SH-SY5Y (cell line): ENCODE data around the gene PIGC.

Experiments
- GATA2 ChIP-seq: IDR thresholded peaks from 2 replicates; pipeline ENCODE4 v1.6.1; 2011; ENCODE audit warnings: mild to moderate bottlenecking, low read depth, low read length
- GATA3 ChIP-seq: IDR thresholded peaks from 2 replicates; pipeline ENCODE4 v1.6.1; 2011; ENCODE audit warnings: low read depth, mild to moderate bottlenecking, low read length, moderate library complexity

DNA sequence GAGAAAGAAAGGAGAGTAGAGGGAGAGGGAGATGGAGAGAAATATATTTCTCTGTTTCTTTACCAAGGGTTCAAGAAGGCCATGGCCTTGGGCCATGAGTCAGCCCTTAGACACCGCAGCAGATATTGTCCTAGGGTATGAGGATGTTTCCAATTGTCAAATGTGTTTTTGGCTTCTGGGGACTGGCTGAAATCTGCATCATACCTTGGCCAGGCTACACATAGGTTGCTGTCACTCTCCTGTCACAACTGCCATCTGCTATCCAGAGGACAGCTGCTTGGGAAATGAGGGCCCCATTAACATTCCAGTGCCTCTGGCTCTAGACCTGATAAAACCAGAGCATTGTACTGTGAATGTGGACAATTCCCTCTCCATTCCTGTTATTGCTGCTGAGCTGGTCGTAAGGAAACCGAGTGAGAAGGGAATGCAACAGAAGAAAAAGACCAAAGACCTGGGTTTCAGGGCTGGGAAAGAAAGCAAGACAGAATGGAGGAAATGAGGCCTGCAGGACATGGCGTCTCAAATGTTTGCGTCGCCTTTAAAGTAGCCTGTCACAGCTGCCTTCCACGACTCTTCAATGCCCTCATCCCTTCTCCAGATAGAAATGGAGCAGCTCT is 8.8 kb upstream of the PIGC start:
- TF ChIP-seq GATA3 (no peak), GATA2 (no peak)
